ENCODE results near the gene LEFTY1.
"Not testable (repeated sequence)": the region's sequence is repeated elsewhere in the genome, so short reads cannot be mapped to it uniquely, and the experiment has no call there.

Gene LEFTY1

GRCh38 chr1:225888898-225889601 lies at the start of gene LEFTY1:
Gene LEFTY1 (minus strand): TSS chr1:225889146. CDS start chr1:225889066, 80 bp downstream.
- DNase-seq (ENCODE audit: low spot score): no peak

- DNase-seq (ENCODE audit: low spot score): no peak
These were observed 48.4 kb upstream of the LEFTY1 start for GRCh38 chr1:225937048-225937968.

GRCh38 chr1:225936523-225936922 lies 47.6 kb upstream of the LEFTY1 start:
- DNase-seq (ENCODE audit: low spot score): no peak

GRCh38 chr1:225936086-225936485 lies 47.1 kb upstream of the LEFTY1 start:
- DNase-seq (ENCODE audit: low spot score): not testable (repeated sequence)

GRCh38 chr1:225934711-225935110 lies 45.8 kb upstream of the LEFTY1 start:
- no peak for DNase-seq (ENCODE audit: low spot score)

GRCh38 chr1:225933072-225933471 lies 44.1 kb upstream of the LEFTY1 start:
- no peak for DNase-seq (ENCODE audit: low spot score)

- no peak for DNase-seq (ENCODE audit: low spot score)
These were observed 42.6 kb upstream of the LEFTY1 start for GRCh38 chr1:225931270-225932136.

GRCh38 chr1:225930566-225930965 lies 41.6 kb upstream of the LEFTY1 start:
- DNase-seq (ENCODE audit: low spot score): no peak

GRCh38 chr1:225929462-225929861 lies 40.5 kb upstream of the LEFTY1 start:
- DNase-seq (ENCODE audit: low spot score): not testable (repeated sequence)

- no peak for DNase-seq (ENCODE audit: low spot score)
These were observed 39.5 kb upstream of the LEFTY1 start for GRCh38 chr1:225928186-225929175.

- DNase-seq (ENCODE audit: low spot score): no peak
These were observed 37.7 kb upstream of the LEFTY1 start for GRCh38 chr1:225926551-225927113.

GRCh38 chr1:225923692-225924555 lies 35.0 kb upstream of the LEFTY1 start, which contains the start of gene PYCR2:
Gene PYCR2 (minus strand): TSS chr1:225924250. CDS start chr1:225924110, 140 bp downstream.
- peak; percentile 99 for DNase-seq (ENCODE audit: low spot score)

- peak; percentile 57 for DNase-seq (ENCODE audit: low spot score)
These were observed 34.4 kb upstream of the LEFTY1 start for GRCh38 chr1:225923381-225923691.

GRCh38 chr1:225921734-225922709 lies 33.1 kb upstream of the LEFTY1 start:
- no peak for DNase-seq (ENCODE audit: low spot score)

- DNase-seq (ENCODE audit: low spot score): no peak
These were observed 31.0 kb upstream of the LEFTY1 start for GRCh38 chr1:225919906-225920305.

GRCh38 chr1:225918280-225918679 lies 29.3 kb upstream of the LEFTY1 start:
- DNase-seq (ENCODE audit: low spot score): no peak

GRCh38 chr1:225917536-225917935 lies 28.6 kb upstream of the LEFTY1 start:
- no peak for DNase-seq (ENCODE audit: low spot score)

GRCh38 chr1:225917101-225917500 lies 28.2 kb upstream of the LEFTY1 start:
- DNase-seq (ENCODE audit: low spot score): no peak
